GM21737 (cell line): ENCODE results near the gene GSTCD.
A peak's percentile ranks its signal among the peaks of the same experiment; 100 is the strongest.
"Not testable (repeated sequence)": the region's sequence is repeated elsewhere in the genome, so short reads cannot be mapped to it uniquely, and the experiment has no call there.

Experiments
- ATAC-seq: cut with Tn5 transposase; IDR thresholded peaks from one replicate; pipeline ENCODE4 v1.9.1; 2021; ENCODE audit warnings: mild to moderate bottlenecking, moderate library complexity; ENCODE audit not compliant: unreplicated experiment

Gene GSTCD

GRCh38 chr4:105708181-105709080 lies at the start of gene GSTCD, which contains the start of gene INTS12:
Gene GSTCD, plus strand, starts transcription at chr4:105708784. Its CDS starts 8,830 bp downstream, at chr4:105717614.
Gene INTS12, minus strand, starts transcription at chr4:105708689. Its CDS starts 8,684 bp downstream, at chr4:105700005.
- ATAC-seq: peak; percentile 79

GRCh38 chr4:105659190-105659589 lies 49.4 kb upstream of the GSTCD start:
- ATAC-seq: no peak

- no peak for ATAC-seq
Observed at GRCh38 chr4:105661028-105661427, 47.6 kb upstream of the GSTCD start.

GRCh38 chr4:105662935-105663675 lies 45.5 kb upstream of the GSTCD start:
- ATAC-seq: no peak

GRCh38 chr4:105666693-105667092 lies 41.9 kb upstream of the GSTCD start:
- no peak for ATAC-seq

GRCh38 chr4:105670684-105671083 lies 37.9 kb upstream of the GSTCD start:
- ATAC-seq: no peak

GRCh38 chr4:105671301-105671700 lies 37.3 kb upstream of the GSTCD start:
- ATAC-seq: no peak

GRCh38 chr4:105674011-105674410 lies 34.6 kb upstream of the GSTCD start:
- ATAC-seq: no peak

GRCh38 chr4:105677709-105678108 lies 30.9 kb upstream of the GSTCD start:
- ATAC-seq: no peak

GRCh38 chr4:105679186-105679585 lies 29.4 kb upstream of the GSTCD start:
- no peak for ATAC-seq

- ATAC-seq: no peak
Observed at GRCh38 chr4:105683038-105683437, 25.5 kb upstream of the GSTCD start.

GRCh38 chr4:105686571-105686970 lies 22.0 kb upstream of the GSTCD start:
- ATAC-seq: no peak

GRCh38 chr4:105694812-105695211 lies 13.8 kb upstream of the GSTCD start:
- ATAC-seq: not testable (repeated sequence)

- ATAC-seq: not testable (repeated sequence)
Observed at GRCh38 chr4:105695832-105696231, 12.8 kb upstream of the GSTCD start.

GRCh38 chr4:105698607-105699006 lies 10.0 kb upstream of the GSTCD start:
- no peak for ATAC-seq

- no peak for ATAC-seq
Observed at GRCh38 chr4:105707782-105708180, 803 bp upstream of the GSTCD start.

- peak; percentile 33 for ATAC-seq
Observed at GRCh38 chr4:105709081-105709450, 482 bp downstream of the GSTCD start.

GRCh38 chr4:105710012-105710600 lies 1.5 kb downstream of the GSTCD start:
- no peak for ATAC-seq

GRCh38 chr4:105710678-105711077 lies 2.1 kb downstream of the GSTCD start:
- ATAC-seq: no peak

GRCh38 chr4:105712766-105713165 lies 4.2 kb downstream of the GSTCD start:
- no peak for ATAC-seq

GRCh38 chr4:105714071-105714521 lies 5.5 kb downstream of the GSTCD start:
- peak; percentile 50 for ATAC-seq
